ENCODE results near the gene F2R.
"Not testable (repeated sequence)": the region's sequence is repeated elsewhere in the genome, so short reads cannot be mapped to it uniquely, and the experiment has no call there.

F2R gene

DNA sequence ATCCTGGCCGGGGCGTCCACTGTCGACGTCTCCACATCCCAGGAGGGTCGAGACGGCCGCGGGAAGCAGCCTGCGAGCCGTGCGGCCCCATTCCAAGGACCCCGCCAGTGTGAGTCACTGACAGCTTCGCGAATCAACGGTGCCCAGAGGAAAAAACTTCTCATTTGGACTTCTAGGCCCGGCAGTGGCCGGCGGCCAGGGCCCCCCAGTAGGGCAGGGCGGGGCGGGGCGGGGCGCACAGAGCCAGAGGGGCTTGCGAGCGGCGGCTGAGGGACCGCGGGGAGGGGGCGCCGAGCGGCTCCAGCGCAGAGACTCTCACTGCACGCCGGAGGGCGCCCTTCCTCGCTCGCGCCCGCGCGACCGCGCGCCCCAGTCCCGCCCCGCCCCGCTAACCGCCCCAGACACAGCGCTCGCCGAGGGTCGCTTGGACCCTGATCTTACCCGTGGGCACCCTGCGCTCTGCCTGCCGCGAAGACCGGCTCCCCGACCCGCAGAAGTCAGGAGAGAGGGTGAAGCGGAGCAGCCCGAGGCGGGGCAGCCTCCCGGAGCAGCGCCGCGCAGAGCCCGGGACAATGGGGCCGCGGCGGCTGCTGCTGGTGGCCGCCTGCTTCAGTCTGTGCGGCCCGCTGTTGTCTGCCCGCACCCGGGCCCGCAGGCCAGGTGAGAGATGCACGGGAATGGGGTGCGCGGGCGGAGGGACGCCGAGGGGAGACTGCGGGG is at the start of gene F2R:
Gene F2R, plus strand, starts transcription at position 391 of the 720 bp plus-strand sequence. Its CDS starts 182 bp downstream, at position 573.
- no peak for DNase-seq

DNA sequence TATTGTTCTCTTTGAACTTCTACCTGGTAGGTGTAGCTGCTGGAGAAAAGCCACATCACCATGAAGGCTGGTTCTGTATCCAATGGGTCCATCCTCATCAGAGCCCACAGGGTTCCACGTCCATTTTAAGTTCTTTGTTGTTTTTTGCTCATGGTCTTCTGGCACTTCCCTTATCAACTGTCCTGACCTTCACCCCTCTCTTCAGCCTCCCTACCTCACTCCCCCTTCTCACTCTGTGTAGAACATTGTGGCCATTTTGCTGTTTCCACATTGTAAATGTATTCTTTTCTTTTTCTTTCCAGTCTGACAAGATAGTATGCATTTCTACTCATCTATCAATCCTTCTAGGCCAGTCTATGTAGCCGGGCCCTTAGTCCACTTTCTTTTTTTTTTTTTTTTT is 48.4 kb upstream of the F2R start:
- no peak for DNase-seq

DNA sequence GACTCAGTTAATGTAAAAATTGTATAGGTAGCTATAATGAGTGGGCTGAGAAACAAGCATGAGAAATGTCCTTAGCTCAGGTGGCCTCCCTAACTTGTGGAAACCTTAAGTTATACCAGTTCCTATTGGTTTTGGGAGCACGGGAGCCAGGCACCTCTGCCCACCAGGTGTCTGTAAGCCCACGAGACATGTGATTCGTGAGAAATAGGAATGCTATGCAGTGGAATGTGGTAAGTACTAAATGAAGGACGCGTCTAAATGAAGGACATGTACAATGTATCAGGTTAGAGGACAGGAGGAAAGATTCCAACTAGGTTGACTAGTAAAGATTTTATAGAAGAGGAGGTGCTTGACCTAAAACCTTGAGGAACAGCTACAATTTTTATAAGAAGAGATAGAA is 46.7 kb upstream of the F2R start:
- DNase-seq, result no peak

DNA sequence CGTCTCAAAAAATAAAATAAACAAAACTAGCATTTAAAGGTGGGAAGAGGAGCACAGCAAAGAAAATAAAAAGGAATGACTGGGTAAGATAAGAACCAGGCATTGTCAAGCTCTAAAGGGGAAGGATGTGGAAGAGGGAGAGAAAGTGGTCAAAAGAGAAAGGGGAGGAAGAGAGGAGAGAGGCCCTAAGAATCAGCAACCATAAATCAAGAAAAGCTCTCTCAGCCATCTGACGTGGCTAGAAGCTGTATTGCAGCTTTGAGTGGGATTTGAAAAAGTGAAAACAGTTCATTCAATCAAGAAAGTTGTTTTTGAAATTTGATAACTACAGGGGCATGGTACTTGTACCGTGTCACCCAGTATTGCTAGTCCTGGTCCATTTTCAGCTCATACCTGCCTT is 45.4 kb upstream of the F2R start:
- no peak for DNase-seq

DNA sequence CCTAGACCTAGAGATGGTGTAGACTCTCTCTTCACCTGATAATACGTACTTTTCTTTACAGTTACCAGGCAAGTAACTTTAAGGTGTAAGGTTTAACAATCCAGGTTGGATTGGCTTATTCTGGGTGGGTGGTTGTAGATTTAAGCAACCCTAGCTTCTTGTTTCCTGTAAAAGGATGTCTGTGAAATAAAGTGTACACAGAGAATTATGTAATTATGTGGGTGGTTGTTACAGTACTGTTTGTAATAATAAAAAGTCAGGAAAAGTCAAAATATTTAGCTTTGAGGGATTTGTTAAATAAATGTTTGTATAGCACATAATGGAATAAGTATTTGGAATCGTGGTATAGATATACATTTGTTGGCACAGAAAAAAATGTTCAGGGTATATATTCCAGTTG is 43.7 kb upstream of the F2R start:
- no peak for DNase-seq

- DNase-seq, result no peak
These were observed 42.8 kb upstream of the F2R start for GRCh38 chr5:76673125-76673524.

DNA sequence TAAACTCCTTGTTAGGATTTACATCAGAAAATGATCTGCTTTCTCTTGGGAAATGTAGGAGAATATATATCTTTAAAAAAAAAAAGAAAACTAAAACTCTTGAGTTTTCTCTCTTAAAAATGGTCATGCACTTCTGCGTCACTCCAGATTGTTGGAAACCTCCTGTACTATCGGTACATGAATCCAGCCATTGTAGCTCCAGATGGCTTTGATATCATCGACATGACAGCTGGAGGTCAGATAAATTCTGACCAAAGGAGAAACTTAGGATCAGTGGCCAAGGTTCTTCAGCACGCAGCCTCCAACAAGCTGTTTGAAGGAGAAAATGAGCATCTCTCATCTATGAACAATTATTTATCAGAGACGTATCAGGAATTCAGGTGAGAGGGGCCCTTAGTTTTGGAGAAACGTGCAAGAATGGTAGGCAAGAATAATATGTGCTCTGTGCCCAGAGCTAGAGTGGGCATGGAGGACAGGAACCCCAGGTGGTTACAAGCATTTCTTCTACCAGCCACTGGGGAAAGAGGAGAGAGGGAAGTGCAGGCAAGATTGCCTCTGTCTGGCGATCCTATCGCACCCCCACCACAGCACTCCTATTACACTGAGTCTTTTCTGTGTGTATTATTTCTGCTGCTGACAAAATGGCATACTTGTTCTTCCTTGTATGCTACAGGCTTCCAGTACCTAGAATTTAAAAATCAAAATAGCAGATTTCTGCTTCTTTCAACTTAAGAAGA is 41.4 kb upstream of the F2R start:
- DNase-seq, result no peak

DNA sequence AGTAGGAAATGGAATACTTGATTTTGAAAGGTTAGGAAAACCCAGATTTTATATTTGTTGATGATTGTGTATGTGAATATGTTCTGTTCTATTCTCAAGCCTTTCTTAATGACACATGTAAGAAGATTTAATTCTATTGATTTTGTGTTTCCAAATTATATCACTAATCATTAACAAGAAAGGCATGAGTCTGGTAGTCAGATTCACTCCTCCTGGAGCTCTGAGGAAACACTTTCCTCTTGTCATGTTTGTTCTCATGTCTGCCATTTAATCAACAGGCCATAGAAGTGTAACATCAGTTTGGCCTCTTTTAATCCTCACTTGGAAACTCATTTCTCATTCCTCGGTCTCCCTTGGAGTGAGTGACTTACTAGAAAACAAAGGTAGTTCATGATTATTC is 40.6 kb upstream of the F2R start:
- DNase-seq, result no peak

- no peak for DNase-seq
These were observed 38.0 kb upstream of the F2R start for GRCh38 chr5:76677849-76678472.

DNA sequence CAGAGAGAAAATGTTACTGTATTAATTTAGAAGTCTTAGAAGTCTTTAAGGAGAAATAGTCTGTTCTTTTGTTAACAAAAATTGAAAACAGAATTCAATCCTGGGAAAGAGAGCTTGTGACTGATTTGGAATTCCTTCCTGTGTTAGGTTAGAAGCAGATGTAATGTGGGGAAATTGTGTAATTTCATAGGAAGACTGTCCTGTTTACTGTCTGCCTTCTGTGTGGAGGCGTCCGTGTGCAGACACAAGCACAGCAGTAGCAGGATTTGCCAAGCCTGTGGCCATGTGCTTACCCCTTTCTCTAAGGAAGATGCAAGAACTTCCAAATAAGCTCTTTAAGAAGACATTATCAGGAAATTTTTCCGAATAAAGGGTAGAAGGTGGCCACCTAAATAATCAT is 36.7 kb upstream of the F2R start:
- DNase-seq, result no peak

DNA sequence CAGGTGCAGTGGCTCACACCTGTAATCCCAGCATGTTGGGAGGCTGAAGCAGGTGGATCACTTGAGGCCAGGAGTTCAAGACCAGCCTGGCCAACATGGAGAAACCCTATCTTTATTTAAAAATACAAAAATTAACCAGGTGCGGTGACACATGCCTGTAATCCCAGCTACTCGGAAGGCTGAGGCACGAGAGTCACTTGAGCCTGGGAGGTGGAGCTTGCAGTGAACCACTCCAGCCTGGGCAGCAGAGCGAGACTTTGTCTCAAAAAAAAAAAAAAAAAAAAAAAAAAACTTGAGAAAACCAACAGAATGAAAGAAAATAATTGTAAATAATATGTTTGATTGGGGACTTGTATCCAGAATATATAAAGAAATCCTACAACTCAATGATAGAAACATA is 35.1 kb upstream of the F2R start:
- DNase-seq, result not testable (repeated sequence)

DNA sequence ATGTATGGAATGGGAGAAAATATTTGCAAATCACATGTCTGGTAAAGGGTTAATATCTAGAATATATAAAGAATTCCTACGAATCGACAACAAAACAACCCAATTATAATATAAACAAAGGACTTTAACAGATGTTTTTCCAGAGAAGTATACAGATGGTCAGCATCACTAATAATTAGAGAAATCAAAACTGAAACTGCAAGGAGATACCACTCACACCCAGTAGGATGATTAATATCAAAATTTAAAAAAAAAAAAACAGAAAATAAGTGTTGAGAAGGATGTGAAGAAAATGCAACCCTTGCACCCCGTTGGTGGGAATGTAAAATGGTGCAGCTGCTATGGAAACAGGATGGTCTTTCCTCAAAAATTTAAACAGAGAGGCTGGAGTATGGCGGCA is 34.6 kb upstream of the F2R start:
- no peak for DNase-seq

GRCh38 chr5:76682387-76682786 is 33.5 kb upstream of the F2R start:
- no peak for DNase-seq

GRCh38 chr5:76683816-76684731 is 31.9 kb upstream of the F2R start:
- DNase-seq, result no peak

- no peak for DNase-seq
These were observed 31.0 kb upstream of the F2R start for GRCh38 chr5:76684756-76685519.

DNA sequence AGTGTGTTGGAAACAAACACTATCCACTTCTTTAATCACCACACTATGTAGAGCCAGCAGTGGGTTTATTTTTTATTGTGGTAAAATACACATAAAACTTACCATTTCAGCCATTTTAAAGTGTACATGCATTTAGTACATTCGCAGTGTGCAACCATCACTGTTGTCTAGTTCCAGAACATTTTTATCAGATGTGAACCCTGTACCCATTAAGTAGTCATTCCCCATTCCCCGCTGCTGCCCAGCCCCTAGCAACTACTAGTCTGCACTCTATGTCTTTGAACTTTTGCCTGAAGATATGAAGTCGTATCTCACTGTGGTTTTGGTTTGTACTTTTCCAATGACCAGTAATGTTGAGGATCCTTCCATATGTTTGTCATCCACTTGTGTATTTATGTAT is 30.2 kb upstream of the F2R start:
- DNase-seq, result no peak

DNA sequence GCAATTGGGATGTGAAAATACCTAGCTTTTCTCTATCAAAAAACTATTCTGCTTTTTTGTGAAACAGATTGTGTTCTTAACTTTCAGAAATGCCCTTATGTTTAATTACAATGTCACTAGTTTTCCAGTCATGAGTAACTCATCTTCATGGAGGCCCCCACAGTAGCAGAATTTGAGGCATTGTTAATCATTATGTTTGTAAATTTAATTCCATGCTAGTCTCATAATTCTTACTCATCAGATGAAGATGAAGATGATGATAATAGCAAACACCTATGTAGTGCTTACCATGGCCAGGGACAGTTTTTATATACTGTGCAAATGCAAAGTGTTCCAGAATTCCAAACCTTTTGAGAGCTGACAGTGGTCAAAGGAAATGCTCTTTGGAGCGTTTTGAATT is 27.7 kb upstream of the F2R start:
- DNase-seq, result no peak

- DNase-seq, result no peak
These were observed 27.1 kb upstream of the F2R start for GRCh38 chr5:76688836-76689235.

DNA sequence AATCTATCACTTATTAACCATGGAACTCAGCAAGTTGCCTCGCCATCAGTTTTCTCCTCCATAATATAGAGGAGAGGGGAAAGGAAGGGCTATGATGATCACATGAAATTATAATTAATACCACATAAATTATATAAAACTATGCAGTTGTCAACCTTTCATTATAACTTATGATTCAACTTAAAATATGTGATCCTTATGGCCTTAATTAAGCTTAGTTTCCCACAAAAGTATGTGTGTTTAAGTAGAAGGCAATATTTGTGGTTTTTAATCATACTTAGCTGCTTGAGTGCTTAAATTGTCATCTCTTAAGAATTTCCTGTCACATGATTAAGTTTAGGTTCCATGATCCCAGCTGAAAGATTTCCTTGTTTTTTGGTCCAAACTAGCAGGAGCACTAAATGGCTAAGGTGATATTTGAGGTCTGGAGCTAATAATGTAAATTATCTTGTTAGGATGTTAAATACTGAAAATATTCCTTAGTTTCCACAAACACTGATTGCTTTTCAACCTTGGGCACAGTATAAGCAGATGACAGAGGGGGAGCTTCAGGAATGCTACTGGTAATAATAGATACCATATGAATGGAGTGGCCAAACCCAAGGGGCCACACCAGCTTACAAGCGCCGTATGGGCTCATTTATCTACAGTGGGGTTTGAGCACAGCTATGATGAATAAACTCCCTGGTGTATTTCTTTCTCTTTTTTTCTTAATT is 26.4 kb upstream of the F2R start:
- no peak for DNase-seq

- no peak for DNase-seq
These were observed 25.8 kb upstream of the F2R start for GRCh38 chr5:76690037-76690679.
